Neural progenitor cell (in vitro differentiated cells): Measurements from ENCODE around the gene FAM78A. TPM values are rescaled to one million over a fixed set of nuclear protein-coding genes. Genes with fewer than 3 reads are reported as not detected.

Experiments used
- DNase-seq: peaks from one replicate; pipeline ENCODE4 v3.0.0-alpha.2; 2016; ENCODE audit warnings: low spot score
- H2AFZ ChIP-seq: fragments of 200-600 bp; sonication (generic); replicated peaks from 2 replicates; pipeline ENCODE4 v1.6.1; 2016; ENCODE audit warnings: antibody characterized with exemption
- H3F3A ChIP-seq: fragments of 200-600 bp; sonication (generic); 2 replicates; pipeline ENCODE4 v1.6.1; 2016; ENCODE audit warnings: antibody characterized with exemption, low read depth
- H3K27ac ChIP-seq: fragments of 200-600 bp; sonication (generic); 2 replicates; pipeline ENCODE4 v1.5.1; 2016; ENCODE audit warnings: mild to moderate bottlenecking
- H3K27me3 ChIP-seq: fragments of 200-600 bp; sonication (generic); 2 replicates; pipeline ENCODE4 v1.6.1; 2016; ENCODE audit warnings: mild to moderate bottlenecking, moderate library complexity
- H3K36me3 ChIP-seq: fragments of 200-600 bp; sonication (generic); 2 replicates; pipeline ENCODE4 v1.5.1; 2016
- H3K4me1 ChIP-seq: fragments of 200-600 bp; sonication (generic); 2 replicates; pipeline ENCODE4 v1.6.1; 2016; ENCODE audit warnings: mixed run types
- H3K4me2 ChIP-seq: fragments of 200-600 bp; sonication (generic); 2 replicates; pipeline ENCODE4 v1.6.1; 2016
- H3K4me3 ChIP-seq: fragments of 200-600 bp; sonication (generic); 2 replicates; pipeline ENCODE4 v1.5.1; 2016
- H3K79me2 ChIP-seq: fragments of 200-600 bp; sonication (generic); 2 replicates; pipeline ENCODE4 v1.6.1; 2016; ENCODE audit warnings: low read depth
- H3K9ac ChIP-seq: fragments of 200-600 bp; sonication (generic); 2 replicates; pipeline ENCODE4 v1.6.1; 2016
- H3K9me3 ChIP-seq: fragments of 200-600 bp; sonication (generic); 2 replicates; pipeline ENCODE4 v1.5.1; 2016; ENCODE audit warnings: low read depth
- H4K20me1 ChIP-seq: fragments of 200-600 bp; sonication (generic); 2 replicates; pipeline ENCODE4 v1.6.1; 2016; ENCODE audit warnings: low read depth
- H3K27ac Mint-ChIP-seq: 3 replicates; pipeline ENCODE4 v1.8.0; 2021; ENCODE audit warnings: mixed read lengths
- H3K27me3 Mint-ChIP-seq: 2 replicates; pipeline ENCODE4 v1.8.0; 2022; ENCODE audit warnings: low read depth, mild to moderate bottlenecking, inconsistent platforms, moderate library complexity, mixed read lengths; ENCODE audit not compliant: insufficient read depth
- H3K36me3 Mint-ChIP-seq: 3 replicates; pipeline ENCODE4 v1.8.0; 2021; ENCODE audit warnings: mixed read lengths
- H3K4me1 Mint-ChIP-seq: 3 replicates; pipeline ENCODE4 v1.8.0; 2021; ENCODE audit warnings: mixed read lengths
- H3K4me3 Mint-ChIP-seq: 3 replicates; pipeline ENCODE4 v1.8.0; 2021; ENCODE audit warnings: mild to moderate bottlenecking, moderate library complexity, mixed read lengths
- H3K9me3 Mint-ChIP-seq: 3 replicates; pipeline ENCODE4 v1.8.0; 2020; ENCODE audit warnings: mixed read lengths
- EZH2 ChIP-seq: fragments of 200-600 bp; sonication (generic); IDR thresholded peaks from 2 replicates; pipeline ENCODE4 v1.6.1; 2017; ENCODE audit warnings: antibody characterized with exemption, mild to moderate bottlenecking, moderate library complexity
- EZH2phosphoT487 ChIP-seq: fragments of 200-600 bp; sonication (generic); IDR thresholded peaks from 2 replicates; pipeline ENCODE4 v1.6.1; 2017; ENCODE audit warnings: antibody characterized with exemption
- total RNA-seq: library from RNA; depleted of rRNA; stranded (reverse); fragments of >200 nt; gene quantifications from 2 replicates; pipeline ENCODE4 v1.2.3, GENCODE V29; 2015; ENCODE audit warnings: low replicate concordance
- TF ChIP-seq, protein P1 (sequence below): fragments of 200-600 bp; sonication (generic); IDR thresholded peaks from 2 replicates; pipeline ENCODE4 v1.5.1; 2017; ENCODE audit warnings: antibody characterized with exemption, mild to moderate bottlenecking

The FAM78A gene
- total RNA-seq, 1 donor from 2014 or later, result 0.32 TPM

DNA sequence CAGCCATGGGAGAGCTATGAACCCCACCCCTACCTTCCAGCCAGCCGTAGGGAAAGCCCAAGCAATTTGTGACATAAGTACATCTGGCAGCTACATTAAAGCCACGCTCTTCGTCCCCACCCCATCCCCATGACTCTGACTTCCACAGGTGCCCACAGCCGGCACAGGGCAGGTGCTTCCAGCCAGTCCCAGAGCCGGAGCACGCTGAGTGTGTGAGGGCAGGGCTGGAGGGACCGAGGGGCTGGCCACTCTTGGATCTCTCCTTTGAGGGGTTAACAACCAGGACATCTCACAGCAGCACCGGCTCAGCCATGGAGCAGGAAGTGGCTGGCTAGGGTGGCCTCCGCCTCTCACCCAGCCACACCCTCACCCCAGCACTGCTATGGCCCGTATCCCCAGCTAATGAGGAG lies 2.4 kb upstream of the FAM78A start:
- H3K9me3 Mint-ChIP-seq, result no peaks in the 10 kb centered on the region
- TF ChIP-seq EZH2phosphoT487 (no peak), EZH2 (no peak)
- TF ChIP-seq, protein P1, sequence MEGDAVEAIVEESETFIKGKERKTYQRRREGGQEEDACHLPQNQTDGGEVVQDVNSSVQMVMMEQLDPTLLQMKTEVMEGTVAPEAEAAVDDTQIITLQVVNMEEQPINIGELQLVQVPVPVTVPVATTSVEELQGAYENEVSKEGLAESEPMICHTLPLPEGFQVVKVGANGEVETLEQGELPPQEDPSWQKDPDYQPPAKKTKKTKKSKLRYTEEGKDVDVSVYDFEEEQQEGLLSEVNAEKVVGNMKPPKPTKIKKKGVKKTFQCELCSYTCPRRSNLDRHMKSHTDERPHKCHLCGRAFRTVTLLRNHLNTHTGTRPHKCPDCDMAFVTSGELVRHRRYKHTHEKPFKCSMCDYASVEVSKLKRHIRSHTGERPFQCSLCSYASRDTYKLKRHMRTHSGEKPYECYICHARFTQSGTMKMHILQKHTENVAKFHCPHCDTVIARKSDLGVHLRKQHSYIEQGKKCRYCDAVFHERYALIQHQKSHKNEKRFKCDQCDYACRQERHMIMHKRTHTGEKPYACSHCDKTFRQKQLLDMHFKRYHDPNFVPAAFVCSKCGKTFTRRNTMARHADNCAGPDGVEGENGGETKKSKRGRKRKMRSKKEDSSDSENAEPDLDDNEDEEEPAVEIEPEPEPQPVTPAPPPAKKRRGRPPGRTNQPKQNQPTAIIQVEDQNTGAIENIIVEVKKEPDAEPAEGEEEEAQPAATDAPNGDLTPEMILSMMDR, result no peak
- no peak overlapping the region for H3K4me2 ChIP-seq
- no peak overlapping the region for H3K27ac ChIP-seq
- H3K4me3 Mint-ChIP-seq, result peak overlapping the region; percentile 90
- H3K4me1 ChIP-seq, result peaks cover 18% of the 10 kb centered on the region
- no peak overlapping the region for H3K4me3 ChIP-seq
- no peaks in the 10 kb centered on the region for H3K79me2 ChIP-seq
- H3K36me3 Mint-ChIP-seq, result peaks cover 2% of the 10 kb centered on the region
- no peak overlapping the region for H2AFZ ChIP-seq
- no peak overlapping the region for H3K9ac ChIP-seq
- H3K4me1 Mint-ChIP-seq, result peaks cover 29% of the 10 kb centered on the region
- peak overlapping the region; percentile 29 for H3K27ac Mint-ChIP-seq
- peaks cover 17% of the 10 kb centered on the region for H4K20me1 ChIP-seq
- H3K36me3 ChIP-seq, result no peaks in the 10 kb centered on the region
- peaks cover 45% of the 10 kb centered on the region for H3K27me3 Mint-ChIP-seq
- H3K27me3 ChIP-seq, result peaks cover 73% of the 10 kb centered on the region
- DNase-seq, result no peak
- no peaks in the 10 kb centered on the region for H3K9me3 ChIP-seq
- peaks cover 23% of the 10 kb centered on the region for H3F3A ChIP-seq

DNA sequence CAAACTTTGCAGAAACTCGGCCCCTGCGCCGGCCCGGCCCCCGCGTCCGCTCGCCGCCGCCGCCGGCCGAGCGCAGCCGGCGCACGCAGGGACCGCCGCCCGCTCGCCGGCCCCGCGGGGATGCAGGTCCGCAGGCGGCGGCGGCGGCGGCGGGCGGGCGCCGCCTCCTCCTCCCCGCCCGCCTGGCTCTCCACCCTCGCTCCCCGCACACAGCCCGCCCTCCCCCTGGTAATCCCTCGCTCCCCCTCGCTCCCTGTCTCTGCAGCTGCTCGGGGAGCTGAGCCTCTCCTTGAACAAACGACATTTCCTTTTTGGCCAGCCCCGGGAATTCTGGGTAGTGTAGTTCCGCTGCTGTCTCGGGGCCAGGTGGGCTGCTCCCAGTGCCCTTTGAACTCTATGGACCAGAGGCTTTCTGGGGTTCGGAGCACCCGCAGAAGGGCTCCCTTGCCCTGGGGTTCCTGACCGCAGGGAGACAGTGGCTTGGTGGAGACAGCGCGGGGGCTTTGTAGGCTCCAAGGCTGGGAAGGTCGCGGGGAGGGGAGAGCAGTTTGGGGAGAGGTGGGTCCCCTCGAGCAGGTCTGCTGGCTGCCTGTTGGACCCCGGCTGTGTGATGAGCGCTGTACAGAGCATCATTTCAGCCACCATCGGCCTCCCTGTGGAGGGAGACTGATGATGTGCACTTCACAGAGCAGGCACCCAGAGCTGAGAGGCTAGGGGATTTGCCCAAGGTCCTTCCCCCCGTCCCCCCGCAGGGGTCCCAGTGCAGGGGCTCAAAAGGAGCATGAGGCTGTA lies 1.8 kb upstream of the FAM78A start:
- Histone ChIP-seq H3K27me3 (peaks cover 67% of the 10 kb centered on the region), H3K9me3 (no peaks in the 10 kb centered on the region), H3K4me2 (peak overlapping the region; percentile 99), H3K4me3 (peak overlapping the region; percentile 81), H3F3A (peaks cover 23% of the 10 kb centered on the region), H3K4me1 (peaks cover 19% of the 10 kb centered on the region), H3K79me2 (no peaks in the 10 kb centered on the region), H3K36me3 (no peaks in the 10 kb centered on the region), H3K9ac (no peak overlapping the region), H3K27ac (no peak overlapping the region), H4K20me1 (peaks cover 12% of the 10 kb centered on the region), H2AFZ (peak overlapping the region; percentile 69)
- peaks cover 2% of the 10 kb centered on the region for H3K36me3 Mint-ChIP-seq
- no peaks in the 10 kb centered on the region for H3K9me3 Mint-ChIP-seq
- peaks cover 29% of the 10 kb centered on the region for H3K4me1 Mint-ChIP-seq
- H3K27me3 Mint-ChIP-seq, result peaks cover 39% of the 10 kb centered on the region
- DNase-seq, result peak; percentile 96
- H3K27ac Mint-ChIP-seq, result peak overlapping the region; percentile 29
- H3K4me3 Mint-ChIP-seq, result peak overlapping the region; percentile 90
- TF ChIP-seq, protein P1, result no peak
- TF ChIP-seq EZH2 (no peak), EZH2phosphoT487 (no peak)

DNA sequence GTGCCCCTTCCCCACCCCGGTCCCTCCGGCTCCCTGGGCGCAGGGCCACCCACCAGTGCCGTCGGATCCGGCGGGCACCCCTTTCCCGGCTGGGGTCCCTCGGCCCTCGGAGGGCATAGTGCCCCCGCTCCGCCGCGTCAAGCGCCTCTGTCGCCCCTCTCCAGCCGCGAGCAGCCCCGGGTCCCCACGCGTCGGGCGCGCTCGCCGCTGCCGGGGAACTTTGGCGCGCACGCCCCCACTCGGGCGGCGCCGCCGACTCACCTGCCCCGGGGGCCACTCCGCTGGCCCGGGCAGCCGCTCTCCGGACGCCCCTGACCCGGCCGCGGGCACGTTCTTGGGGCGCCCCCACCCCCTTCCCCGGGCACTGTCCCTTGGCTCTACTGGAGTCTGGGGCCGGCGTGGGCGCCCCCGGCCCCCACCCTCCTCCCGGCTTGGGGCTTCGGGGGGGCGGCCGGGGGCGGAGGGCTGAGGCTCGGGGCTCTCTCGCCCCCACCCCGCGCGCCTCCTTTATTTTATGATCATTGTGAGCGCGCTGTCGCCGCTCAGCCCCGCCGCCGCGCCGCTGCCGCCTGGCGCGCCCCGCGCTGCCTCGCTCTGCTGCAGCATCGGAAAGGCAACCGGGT lies 1.1 kb upstream of the FAM78A start:
- no peaks in the 10 kb centered on the region for H3K9me3 ChIP-seq
- H3K36me3 ChIP-seq, result no peaks in the 10 kb centered on the region
- peaks cover 23% of the 10 kb centered on the region for H3F3A ChIP-seq
- peaks cover 60% of the 10 kb centered on the region for H3K27me3 ChIP-seq
- Mint-ChIP-seq H3K27ac (no peak overlapping the region), H3K27me3 (peaks cover 38% of the 10 kb centered on the region), H3K4me3 (no peak overlapping the region), H3K36me3 (peaks cover 2% of the 10 kb centered on the region), H3K4me1 (peaks cover 29% of the 10 kb centered on the region), H3K9me3 (no peaks in the 10 kb centered on the region)
- no peaks in the 10 kb centered on the region for H3K79me2 ChIP-seq
- peak overlapping the region; percentile 99 for H3K4me2 ChIP-seq
- H3K27ac ChIP-seq, result no peak overlapping the region
- H3K4me1 ChIP-seq, result peaks cover 19% of the 10 kb centered on the region
- H3K9ac ChIP-seq, result no peak overlapping the region
- DNase-seq, result peak; percentile 36
- H4K20me1 ChIP-seq, result peaks cover 12% of the 10 kb centered on the region
- TF ChIP-seq EZH2 (peak; percentile 13), EZH2phosphoT487 (no peak)
- TF ChIP-seq, protein P1, result peak; percentile 13
- peak overlapping the region; percentile 87 for H2AFZ ChIP-seq
- H3K4me3 ChIP-seq, result peak overlapping the region; percentile 81
